Esophagus (tissue), 2 donors: ENCODE data around the gene CPNE2. TPM values are rescaled to one million over a fixed set of nuclear protein-coding genes. Genes with fewer than 3 reads are reported as not detected.
"Not testable (repeated sequence)": the region's sequence is repeated elsewhere in the genome, so short reads cannot be mapped to it uniquely, and the experiment has no call there.

Source experiments
- H3K27ac ChIP-seq, 2 donors: one replicate each; pipeline ENCODE4 v1.5.1; 2013; ENCODE audit warnings: low read depth in 2 of 2, mild to moderate bottlenecking in 2 of 2, inconsistent platforms in 1 of 2, low read length in 1 of 2, moderate library complexity in 1 of 2
- H3K27me3 ChIP-seq, 2 donors: one replicate each; pipeline ENCODE4 v1.6.1; 2013; ENCODE audit warnings: low read length in 2 of 2, control low read depth in 1 of 2, mild to moderate bottlenecking in 1 of 2; ENCODE audit not compliant: insufficient read depth in 2 of 2, control insufficient read depth in 1 of 2
- H3K36me3 ChIP-seq, 2 donors: one replicate each; pipeline ENCODE4 v1.6.1; 2013; ENCODE audit warnings: low read length in 1 of 2; ENCODE audit not compliant: control insufficient read depth in 2 of 2, insufficient read depth in 2 of 2
- H3K4me1 ChIP-seq, 2 donors: one replicate each; pipeline ENCODE4 v1.6.1; 2013; ENCODE audit warnings: low read length in 1 of 2; ENCODE audit not compliant: control insufficient read depth in 2 of 2, insufficient read depth in 2 of 2
- H3K4me3 ChIP-seq, 2 donors: one replicate each; pipeline ENCODE4 v1.5.1; 2013; ENCODE audit warnings: low read length in 2 of 2, mild to moderate bottlenecking in 2 of 2, low read depth in 1 of 2, moderate library complexity in 1 of 2
- H3K9me3 ChIP-seq, 2 donors: one replicate each; pipeline ENCODE4 v1.6.1; 2013; ENCODE audit warnings: mild to moderate bottlenecking in 2 of 2, low read depth in 1 of 2, low read length in 1 of 2, moderate library complexity in 1 of 2; ENCODE audit not compliant: control insufficient read depth in 2 of 2, insufficient read depth in 1 of 2
- WGBS, 2 donors: extraction: QIAGEN DNeasy Blood & Tissue Kit; methylation state at CpG; one replicate each; pipeline ENCODE4 v1.1.7; 2013; 5-methylcytosine and 5-hydroxymethylcytosine counted together
- polyA plus RNA-seq, 2 donors: library from polyadenylated mRNA; stranded (reverse); fragments of 200-250 nt; gene quantifications; one replicate each; pipeline ENCODE4 v1.2.3, GENCODE V29; 2013
- donor health status: healthy with polysubstance abuse.
- donor health status: Bipolar disorder and iron deficiency.

CPNE2 gene
- polyA plus RNA-seq, 2 donors: 18.3 to 24.5 TPM

- Histone ChIP-seq H3K9me3 (no peaks in the 10 kb centered on the region), H3K27me3 (no peaks in the 10 kb centered on the region), H3K36me3 (no peaks in the 10 kb centered on the region), H3K27ac (no peak overlapping the region), H3K4me3 (no peak overlapping the region), H3K4me1 (no peaks in the 10 kb centered on the region)
- WGBS, 2 donors: 74 to 88% methylated on average over 5 of the region's 5 CpGs
These were observed 2.5 kb downstream of the CPNE2 start for GRCh38 chr16:57094911-57095310.

- Histone ChIP-seq H3K4me3 (no peak overlapping the region), H3K36me3 (no peaks in the 10 kb centered on the region), H3K4me1 (no peaks in the 10 kb centered on the region), H3K9me3 (no peaks in the 10 kb centered on the region), H3K27me3 (no peaks in the 10 kb centered on the region), H3K27ac (no peak overlapping the region)
- 95 to 96% methylated on average over 3 of the region's 3 CpGs for WGBS, 2 donors
These were observed 3.8 kb downstream of the CPNE2 start for GRCh38 chr16:57096192-57096591.

- H3K4me1 ChIP-seq: no peaks in the 10 kb centered on the region
- WGBS, 2 donors: 96 to 100% methylated on average over 2 of the region's 2 CpGs
These were observed 4.4 kb downstream of the CPNE2 start for GRCh38 chr16:57096793-57097192.

GRCh38 chr16:57098188-57098841 lies 5.9 kb downstream of the CPNE2 start:
- H3K27me3 ChIP-seq: no peaks in the 10 kb centered on the region
- no peak overlapping the region for H3K4me3 ChIP-seq
- WGBS, 2 donors: 79 to 81% methylated on average over 14 of the region's 14 CpGs
- no peaks in the 10 kb centered on the region for H3K36me3 ChIP-seq
- H3K9me3 ChIP-seq: no peaks in the 10 kb centered on the region
- H3K27ac ChIP-seq: no peak overlapping the region
- H3K4me1 ChIP-seq: no peaks in the 10 kb centered on the region

More at GRCh38 chr16:57096793-57097192, 4.4 kb downstream of the CPNE2 start:
- H3K36me3 ChIP-seq: no peaks in the 10 kb centered on the region
- no peaks in the 10 kb centered on the region for H3K9me3 ChIP-seq
- H3K4me3 ChIP-seq: no peak overlapping the region
- H3K27ac ChIP-seq: no peak overlapping the region
- no peaks in the 10 kb centered on the region for H3K27me3 ChIP-seq

- not testable (repeated sequence) for H3K4me3 ChIP-seq, H3K9me3 ChIP-seq, H3K4me1 ChIP-seq, H3K27ac ChIP-seq, H3K36me3 ChIP-seq, H3K27me3 ChIP-seq
- WGBS, 2 donors: 56 to 65% methylated on average over 6 of the region's 6 CpGs
These were observed 7.6 kb downstream of the CPNE2 start for GRCh38 chr16:57099965-57100364.

- H3K27ac ChIP-seq: no peak overlapping the region
- no peaks in the 10 kb centered on the region for H3K4me1 ChIP-seq
- no peaks in the 10 kb centered on the region for H3K9me3 ChIP-seq
- no peaks in the 10 kb centered on the region for H3K36me3 ChIP-seq
- no peaks in the 10 kb centered on the region for H3K27me3 ChIP-seq
- WGBS, 2 donors: 97 to 100% methylated on average over 1 of the region's 1 CpG
- no peak overlapping the region for H3K4me3 ChIP-seq
These were observed 8.1 kb downstream of the CPNE2 start for GRCh38 chr16:57100445-57100844.

GRCh38 chr16:57102888-57103851 lies 10.8 kb downstream of the CPNE2 start:
- no peaks in the 10 kb centered on the region for H3K9me3 ChIP-seq
- H3K4me3 ChIP-seq: no peak overlapping the region
- H3K27me3 ChIP-seq: no peaks in the 10 kb centered on the region
- no peaks in the 10 kb centered on the region for H3K4me1 ChIP-seq
- no peaks in the 10 kb centered on the region for H3K36me3 ChIP-seq
- WGBS, 2 donors: 82 to 86% methylated on average over 16 of the region's 16 CpGs
- H3K27ac ChIP-seq: no peak overlapping the region

- Histone ChIP-seq H3K27me3 (no peaks in the 10 kb centered on the region), H3K4me3 (no peak overlapping the region), H3K27ac (no peak overlapping the region), H3K36me3 (no peaks in the 10 kb centered on the region), H3K4me1 (no peaks in the 10 kb centered on the region), H3K9me3 (no peaks in the 10 kb centered on the region)
- WGBS, 2 donors: 59 to 67% methylated on average over 3 of the region's 3 CpGs
These were observed 12.3 kb downstream of the CPNE2 start for GRCh38 chr16:57104706-57105105.

GRCh38 chr16:57105184-57105583 lies 12.8 kb downstream of the CPNE2 start:
- Histone ChIP-seq H3K36me3 (no peaks in the 10 kb centered on the region), H3K4me3 (no peak overlapping the region), H3K9me3 (no peaks in the 10 kb centered on the region), H3K27ac (no peak overlapping the region), H3K27me3 (no peaks in the 10 kb centered on the region), H3K4me1 (no peaks in the 10 kb centered on the region)
- WGBS, 2 donors: 90 to 91% methylated on average over 7 of the region's 7 CpGs
